K562 (cell line): ENCODE results near the gene PDLIM5. TPM values are rescaled to one million over a fixed set of nuclear protein-coding genes. Genes with fewer than 3 reads are reported as not detected.

Experiments used
- BRD9 ChIP-seq: fragments of 450-650 bp; IDR thresholded peaks from 2 replicates; pipeline ENCODE4 v1.6.1; 2018; ENCODE audit warnings: low read depth; ENCODE audit not compliant: partially characterized antibody
- CEBPB ChIP-seq: fragments of 450-650 bp; IDR thresholded peaks from 2 replicates; pipeline ENCODE4 v1.6.1; 2016; ENCODE audit warnings: missing genetic modification characterization, missing compliant biosample characterization
- DMBX1 ChIP-seq: fragments of 250-450 bp; sonication (Bioruptor Pico); IDR thresholded peaks from 2 replicates; pipeline ENCODE4 v1.8.0; 2022; ENCODE audit warnings: inconsistent platforms, mild to moderate bottlenecking, moderate library complexity, borderline replicate concordance
- FIP1L1 ChIP-seq: fragments of 200-400 bp; formaldehyde crosslinking; IDR thresholded peaks from 2 replicates; pipeline ENCODE4 v1.6.1; 2018; ENCODE audit warnings: mild to moderate bottlenecking, low read depth, low read length; ENCODE audit not compliant: poor library complexity, severe bottlenecking
- HNRNPH1 ChIP-seq: fragments of 200-400 bp; formaldehyde crosslinking; optimal IDR thresholded peaks from 2 replicates; pipeline ENCODE3; 2017; ENCODE audit warnings: low read depth, mild to moderate bottlenecking, low read length, moderate library complexity
- HSF4 ChIP-seq: fragments of 250-450 bp; sonication (Bioruptor Pico); IDR thresholded peaks from 2 replicates; pipeline ENCODE4 v2.1.2; 2022; ENCODE audit warnings: mild to moderate bottlenecking, moderate library complexity, borderline replicate concordance
- KDM1A ChIP-seq, 2 experiments: fragments of 450-650 bp; IDR thresholded peaks; 2 replicates each; pipeline ENCODE4 v1.6.1; 2016; ENCODE audit warnings: mild to moderate bottlenecking in 2 of 2
- LCOR ChIP-seq: sonication (generic); formaldehyde crosslinking; IDR thresholded peaks from 2 replicates; pipeline ENCODE4 v1.8.0; 2022; ENCODE audit warnings: mild to moderate bottlenecking, missing genetic modification reagents
- PURB ChIP-seq: sonication (generic); formaldehyde crosslinking; IDR thresholded peaks from 2 replicates; pipeline ENCODE4 v1.9.0; 2021; ENCODE audit warnings: low read depth, mild to moderate bottlenecking, missing genetic modification reagents
- RBM39 ChIP-seq: fragments of 200-400 bp; formaldehyde crosslinking; optimal IDR thresholded peaks from 2 replicates; pipeline ENCODE3; 2018; ENCODE audit warnings: low read depth, low read length
- RNF2 ChIP-seq: sonication (generic); IDR thresholded peaks from 2 replicates; pipeline ENCODE4 v1.6.1; 2016
- ZKSCAN8 ChIP-seq: fragments of 200-800 bp; sonication (Bioruptor generic); IDR thresholded peaks from 2 replicates; pipeline ENCODE4 v1.6.1; 2016; ENCODE audit warnings: missing genetic modification characterization, missing compliant biosample characterization
- ZNF212 ChIP-seq: fragments of 450-650 bp; formaldehyde crosslinking; IDR thresholded peaks from 2 replicates; pipeline ENCODE4 v1.4.0; 2020; ENCODE audit warnings: mild to moderate bottlenecking
- ZNF253 ChIP-seq: fragments of 250-450 bp; sonication (Bioruptor Pico); conservative IDR thresholded peaks from 2 replicates; pipeline ENCODE4 v1.6.1; 2021; ENCODE audit warnings: mild to moderate bottlenecking
- ZNF444 ChIP-seq: fragments of 250-450 bp; sonication (Bioruptor Pico); IDR thresholded peaks from 2 replicates; pipeline ENCODE4 v1.4.0; 2020; ENCODE audit warnings: mild to moderate bottlenecking, moderate library complexity
- polyA plus RNA-seq, 8 experiments: library from polyadenylated mRNA; depleted of rRNA in 4 of 8; stranded (reverse) in 5 of 8; unstranded in 3 of 8; fragments of >200 nt; fragmentation: Nextera tagmentation in 2 of 8; fragmentation: Illumina TruSeq in 1 of 8; extraction: Ambion mirVana in 2 of 8; extraction: Trizol in 1 of 8; gene quantifications; 2 replicates each; pipeline versions ENCODE4 v1.2.1 to v1.2.3, GENCODE V29; 2011 to 2014; ENCODE audit warnings: inconsistent platforms in 1 of 8, missing spikeins in 1 of 8
- total RNA-seq, 7 experiments: library from RNA; depleted of rRNA in 6 of 7; stranded (reverse); fragments of >200 nt in 6 of 7; fragmentation: Illumina TruSeq in 2 of 7; extraction: Trizol in 2 of 7; gene quantifications; 2 replicates each; pipeline versions ENCODE4 v1.2.1 to v1.2.3, GENCODE V29; 2011 to 2021; ENCODE audit warnings: low replicate concordance in 1 of 7
- TF ChIP-seq, protein P1 (sequence below): fragments of 450-650 bp; formaldehyde crosslinking; conservative IDR thresholded peaks from 2 replicates; pipeline ENCODE4 v1.4.0; 2022; ENCODE audit warnings: mild to moderate bottlenecking, missing genetic modification characterization
- TF ChIP-seq, protein P2 (sequence below): fragments of 450-650 bp; IDR thresholded peaks from 2 replicates; pipeline ENCODE4 v1.7.1; 2018; ENCODE audit warnings: mild to moderate bottlenecking, low read depth; ENCODE audit not compliant: partially characterized antibody
- TF ChIP-seq, protein P3 (sequence below), 2 experiments: fragments of 450-650 bp in 1 of 2; sonication (generic) in 1 of 2; formaldehyde crosslinking in 1 of 2; IDR thresholded peaks in 1 of 2; conservative IDR thresholded peaks in 1 of 2; 2 replicates each; pipeline versions ENCODE4 v1.6.1 to v1.8.1; 2016 to 2023; ENCODE audit warnings: mild to moderate bottlenecking in 2 of 2, moderate library complexity in 2 of 2, inconsistent platforms in 1 of 2, missing genetic modification reagents in 1 of 2
- TF ChIP-seq, protein P4 (sequence below): fragments of 450-650 bp; formaldehyde crosslinking; IDR thresholded peaks from 2 replicates; pipeline ENCODE4 v1.4.0; 2022; ENCODE audit warnings: mild to moderate bottlenecking, moderate library complexity
- TF ChIP-seq, protein P5 (sequence below): IDR thresholded peaks from 2 replicates; pipeline ENCODE4 v1.6.1; 2014; ENCODE audit warnings: antibody characterized with exemption

The PDLIM5 gene
- total and polyA plus RNA-seq, 9 of the 15 experiments (the other 6 are each of a cell fraction or from before 2014, with no cell fraction given), result 36.9 to 127 (median 62.5) TPM

DNA sequence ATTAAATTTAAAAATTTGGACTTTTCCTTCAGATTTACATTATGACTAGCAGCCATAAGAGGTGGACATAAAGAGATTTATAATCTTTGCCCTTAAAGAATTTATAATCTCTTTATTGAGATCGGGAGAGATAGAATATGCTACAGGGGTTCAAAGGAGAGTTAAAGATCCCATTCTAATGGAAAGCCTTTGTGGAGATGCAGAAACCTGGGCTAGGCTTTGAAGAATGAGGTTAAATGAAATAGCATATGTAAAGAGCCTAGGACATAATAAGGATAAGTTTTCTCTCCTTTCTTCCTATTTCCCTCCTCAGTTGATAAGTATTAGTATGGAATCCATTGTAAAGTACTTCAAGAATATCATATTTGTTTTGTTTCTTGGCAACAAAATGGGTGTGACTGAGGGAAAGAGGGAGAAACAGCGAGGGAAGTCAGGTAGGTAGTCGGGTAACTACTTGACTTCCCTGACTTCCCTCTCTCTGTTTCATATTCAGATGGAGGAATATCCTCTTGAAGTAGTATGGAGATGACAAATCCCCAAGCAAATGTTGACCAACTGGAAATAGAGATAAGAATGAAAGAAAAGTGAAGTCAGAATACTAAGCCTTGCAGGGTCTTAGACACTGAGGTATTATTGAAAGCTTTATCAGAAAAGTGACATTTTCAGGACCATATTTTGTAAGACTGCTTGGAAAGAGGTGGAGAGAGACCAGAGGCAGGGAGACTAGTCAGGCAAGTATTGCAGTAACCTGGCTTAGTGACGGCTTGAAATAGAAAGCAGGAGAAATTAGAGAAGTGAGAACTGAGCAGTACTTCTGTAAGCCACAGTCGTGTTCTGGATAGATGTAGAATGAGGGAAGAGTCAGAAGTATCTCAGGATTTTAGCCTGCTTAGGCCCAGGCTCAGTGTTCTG lies 82.9 kb downstream of the PDLIM5 start (continued):
- TF ChIP-seq ZKSCAN8 (CRISPR knock-in tag) (0 out of 2 replicates have a peak, but pooled peaks have one; percentile 38), PURB (CRISPR knock-in tag) (no peak), HNRNPH1 (no peak), DMBX1 (CRISPR knock-in tag) (no peak), RNF2 (no peak; the same call in 1 of the 2 replicates), BRD9 (peak; percentile 76), ZNF212 (CRISPR knock-in tag) (no peak), LCOR (CRISPR knock-in tag) (0 out of 2 replicates have a peak, but pooled peaks have one; percentile 40), KDM1A (IDR thresholded peaks at IDR 0.05) (peak; percentile 25 to 68; a peak in 3 of 4 replicates), RBM39 (no peak), ZNF444 (CRISPR knock-in tag) (no peak), FIP1L1 (no peak), HSF4 (CRISPR knock-in tag) (no peak), CEBPB (tag) (peak; percentile 61), ZNF253 (CRISPR knock-in tag) (no peak)
- TF ChIP-seq, protein P1, sequence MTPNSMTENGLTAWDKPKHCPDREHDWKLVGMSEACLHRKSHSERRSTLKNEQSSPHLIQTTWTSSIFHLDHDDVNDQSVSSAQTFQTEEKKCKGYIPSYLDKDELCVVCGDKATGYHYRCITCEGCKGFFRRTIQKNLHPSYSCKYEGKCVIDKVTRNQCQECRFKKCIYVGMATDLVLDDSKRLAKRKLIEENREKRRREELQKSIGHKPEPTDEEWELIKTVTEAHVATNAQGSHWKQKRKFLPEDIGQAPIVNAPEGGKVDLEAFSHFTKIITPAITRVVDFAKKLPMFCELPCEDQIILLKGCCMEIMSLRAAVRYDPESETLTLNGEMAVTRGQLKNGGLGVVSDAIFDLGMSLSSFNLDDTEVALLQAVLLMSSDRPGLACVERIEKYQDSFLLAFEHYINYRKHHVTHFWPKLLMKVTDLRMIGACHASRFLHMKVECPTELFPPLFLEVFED (CRISPR knock-in tag), result no peak
- TF ChIP-seq, protein P2, sequence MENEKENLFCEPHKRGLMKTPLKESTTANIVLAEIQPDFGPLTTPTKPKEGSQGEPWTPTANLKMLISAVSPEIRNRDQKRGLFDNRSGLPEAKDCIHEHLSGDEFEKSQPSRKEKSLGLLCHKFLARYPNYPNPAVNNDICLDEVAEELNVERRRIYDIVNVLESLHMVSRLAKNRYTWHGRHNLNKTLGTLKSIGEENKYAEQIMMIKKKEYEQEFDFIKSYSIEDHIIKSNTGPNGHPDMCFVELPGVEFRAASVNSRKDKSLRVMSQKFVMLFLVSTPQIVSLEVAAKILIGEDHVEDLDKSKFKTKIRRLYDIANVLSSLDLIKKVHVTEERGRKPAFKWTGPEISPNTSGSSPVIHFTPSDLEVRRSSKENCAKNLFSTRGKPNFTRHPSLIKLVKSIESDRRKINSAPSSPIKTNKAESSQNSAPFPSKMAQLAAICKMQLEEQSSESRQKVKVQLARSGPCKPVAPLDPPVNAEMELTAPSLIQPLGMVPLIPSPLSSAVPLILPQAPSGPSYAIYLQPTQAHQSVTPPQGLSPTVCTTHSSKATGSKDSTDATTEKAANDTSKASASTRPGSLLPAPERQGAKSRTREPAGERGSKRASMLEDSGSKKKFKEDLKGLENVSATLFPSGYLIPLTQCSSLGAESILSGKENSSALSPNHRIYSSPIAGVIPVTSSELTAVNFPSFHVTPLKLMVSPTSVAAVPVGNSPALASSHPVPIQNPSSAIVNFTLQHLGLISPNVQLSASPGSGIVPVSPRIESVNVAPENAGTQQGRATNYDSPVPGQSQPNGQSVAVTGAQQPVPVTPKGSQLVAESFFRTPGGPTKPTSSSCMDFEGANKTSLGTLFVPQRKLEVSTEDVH, result no peak
- TF ChIP-seq, protein P3, sequence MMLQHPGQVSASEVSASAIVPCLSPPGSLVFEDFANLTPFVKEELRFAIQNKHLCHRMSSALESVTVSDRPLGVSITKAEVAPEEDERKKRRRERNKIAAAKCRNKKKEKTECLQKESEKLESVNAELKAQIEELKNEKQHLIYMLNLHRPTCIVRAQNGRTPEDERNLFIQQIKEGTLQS (IDR thresholded peaks at IDR 0.05), result peak; percentile 63
- TF ChIP-seq, protein P3 (CRISPR knock-in tag; conservative IDR thresholded peaks at IDR 0.05), result no peak
- TF ChIP-seq, protein P4, sequence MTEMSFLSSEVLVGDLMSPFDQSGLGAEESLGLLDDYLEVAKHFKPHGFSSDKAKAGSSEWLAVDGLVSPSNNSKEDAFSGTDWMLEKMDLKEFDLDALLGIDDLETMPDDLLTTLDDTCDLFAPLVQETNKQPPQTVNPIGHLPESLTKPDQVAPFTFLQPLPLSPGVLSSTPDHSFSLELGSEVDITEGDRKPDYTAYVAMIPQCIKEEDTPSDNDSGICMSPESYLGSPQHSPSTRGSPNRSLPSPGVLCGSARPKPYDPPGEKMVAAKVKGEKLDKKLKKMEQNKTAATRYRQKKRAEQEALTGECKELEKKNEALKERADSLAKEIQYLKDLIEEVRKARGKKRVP (CRISPR knock-in tag), result no peak
- TF ChIP-seq, protein P5, sequence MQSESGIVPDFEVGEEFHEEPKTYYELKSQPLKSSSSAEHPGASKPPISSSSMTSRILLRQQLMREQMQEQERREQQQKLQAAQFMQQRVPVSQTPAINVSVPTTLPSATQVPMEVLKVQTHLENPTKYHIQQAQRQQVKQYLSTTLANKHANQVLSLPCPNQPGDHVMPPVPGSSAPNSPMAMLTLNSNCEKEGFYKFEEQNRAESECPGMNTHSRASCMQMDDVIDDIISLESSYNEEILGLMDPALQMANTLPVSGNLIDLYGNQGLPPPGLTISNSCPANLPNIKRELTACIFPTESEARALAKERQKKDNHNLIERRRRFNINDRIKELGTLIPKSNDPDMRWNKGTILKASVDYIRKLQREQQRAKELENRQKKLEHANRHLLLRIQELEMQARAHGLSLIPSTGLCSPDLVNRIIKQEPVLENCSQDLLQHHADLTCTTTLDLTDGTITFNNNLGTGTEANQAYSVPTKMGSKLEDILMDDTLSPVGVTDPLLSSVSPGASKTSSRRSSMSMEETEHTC, result no peak
